Measurements from ENCODE around the gene GAL3ST3. TPM values are rescaled to one million over a fixed set of nuclear protein-coding genes. Genes with fewer than 3 reads are reported as not detected.

Gene GAL3ST3
- 0.23 TPM in 1 of 2 replicates, not detected in the other for total RNA-seq

GRCh38 chr11:66048547-66049323 lies at the start of gene GAL3ST3:
TSS of gene GAL3ST3 (minus strand) at chr11:66049161. CDS start at chr11:66045415, 3,746 bp downstream.

GRCh38 chr11:66069715-66070603 lies 21.0 kb upstream of the GAL3ST3 start, which contains the start of gene PACS1:
TSS of gene PACS1 (plus strand) at chr11:66070272. CDS start at chr11:66070487, 215 bp downstream.

GRCh38 chr11:66051766-66052663 lies 3.1 kb upstream of the GAL3ST3 start, which contains the start of gene SF3B2:
TSS of gene SF3B2 (plus strand) at chr11:66052364. CDS start at chr11:66052385, 21 bp downstream.

GRCh38 chr11:66026017-66026529 lies 22.9 kb downstream of the GAL3ST3 start, which contains the start of gene CATSPER1:
TSS of gene CATSPER1 (minus strand) at chr11:66026479. CDS start at chr11:66026379, 100 bp downstream.

GRCh38 chr11:66011785-66012303 lies 37.1 kb downstream of the GAL3ST3 start, which contains the start of gene CST6:
TSS of gene CST6 (plus strand) at chr11:66012008. CDS start at chr11:66012045, 37 bp downstream.

GRCh38 chr11:66001942-66002647 lies 46.9 kb downstream of the GAL3ST3 start, which contains the start of the genes BANF1 and EIF1AD:
TSS of gene BANF1 (plus strand) at chr11:66002503. CDS start at chr11:66003251, 748 bp downstream.
TSS of gene EIF1AD (minus strand) at chr11:66002157. CDS start at chr11:66000389, 1,768 bp downstream.

Other genes with a start within 250 kb of the GAL3ST3 start
- 0.92 and 1.8 TPM in 2 replicates for gene SNX32, start 215.2 kb downstream of the GAL3ST3 start, total RNA-seq
- gene CFL1, start 191.0 kb downstream of the GAL3ST3 start, total RNA-seq = 802 and 1,540 TPM in 2 replicates
- 42.3 and 44.8 TPM in 2 replicates for gene MUS81, start 188.7 kb downstream of the GAL3ST3 start, total RNA-seq
- gene EFEMP2, start 176.4 kb downstream of the GAL3ST3 start, total RNA-seq = 90.3 and 91.1 TPM in 2 replicates
- not detected in 2 replicates for gene CTSW, start 169.3 kb downstream of the GAL3ST3 start, total RNA-seq
- gene FIBP, start 160.7 kb downstream of the GAL3ST3 start, total RNA-seq = 144 and 150 TPM in 2 replicates
- 34.0 and 44.2 TPM in 2 replicates for gene CCDC85B, start 158.5 kb downstream of the GAL3ST3 start, total RNA-seq
- 6.2 and 31.1 TPM in 2 replicates for gene FOSL1, start 148.8 kb downstream of the GAL3ST3 start, total RNA-seq
- 21.1 and 28.4 TPM in 2 replicates for gene C11orf68, start 130.1 kb downstream of the GAL3ST3 start, total RNA-seq
- 124 and 149 TPM in 2 replicates for gene DRAP1, start 129.7 kb downstream of the GAL3ST3 start, total RNA-seq
- gene TSGA10IP, start 103.7 kb downstream of the GAL3ST3 start, total RNA-seq = not detected in 2 replicates
- gene SART1, start 87.4 kb downstream of the GAL3ST3 start, total RNA-seq = 34.1 and 39.3 TPM in 2 replicates
- gene EIF1AD, start 47.0 kb downstream of the GAL3ST3 start, total RNA-seq = 33.3 and 46.9 TPM in 2 replicates
- gene BANF1, start 46.7 kb downstream of the GAL3ST3 start, total RNA-seq = 8.3 and 15.7 TPM in 2 replicates
- 0.51 TPM in 1 of 2 replicates, not detected in the other for gene CST6, start 37.2 kb downstream of the GAL3ST3 start, total RNA-seq
- gene CATSPER1, start 22.7 kb downstream of the GAL3ST3 start, total RNA-seq = not detected in 2 replicates
- 113 and 163 TPM in 2 replicates for gene SF3B2, start 3.2 kb upstream of the GAL3ST3 start, total RNA-seq
- 77.5 and 125 TPM in 2 replicates for gene PACS1, start 21.1 kb upstream of the GAL3ST3 start, total RNA-seq
- 24.3 and 41.8 TPM in 2 replicates for gene KLC2, start 208.5 kb upstream of the GAL3ST3 start, total RNA-seq
- gene RAB1B, start 219.5 kb upstream of the GAL3ST3 start, total RNA-seq = 60.3 and 122 TPM in 2 replicates
- 0.37 TPM in 1 of 2 replicates, not detected in the other for gene CNIH2, start 229.0 kb upstream of the GAL3ST3 start, total RNA-seq
- gene YIF1A, start 240.0 kb upstream of the GAL3ST3 start, total RNA-seq = 152 and 209 TPM in 2 replicates
- under 0.01 and 0.42 TPM in 2 replicates for gene TMEM151A, start 242.7 kb upstream of the GAL3ST3 start, total RNA-seq